GM10266 (cell line): Measurements from ENCODE around the gene ERC1.

Experiments used
- DNase-seq: peaks from one replicate; pipeline ENCODE4 v3.0.0; 2012; ENCODE audit errors: extremely low spot score
- TF ChIP-seq, protein P1 (sequence below): IDR thresholded peaks from 2 replicates; pipeline ENCODE4 v1.5.1; 2012; ENCODE audit warnings: mild to moderate bottlenecking, low read depth; ENCODE audit not compliant: control insufficient read depth, insufficient read depth; ENCODE audit errors: missing control alignments

Gene ERC1

DNA sequence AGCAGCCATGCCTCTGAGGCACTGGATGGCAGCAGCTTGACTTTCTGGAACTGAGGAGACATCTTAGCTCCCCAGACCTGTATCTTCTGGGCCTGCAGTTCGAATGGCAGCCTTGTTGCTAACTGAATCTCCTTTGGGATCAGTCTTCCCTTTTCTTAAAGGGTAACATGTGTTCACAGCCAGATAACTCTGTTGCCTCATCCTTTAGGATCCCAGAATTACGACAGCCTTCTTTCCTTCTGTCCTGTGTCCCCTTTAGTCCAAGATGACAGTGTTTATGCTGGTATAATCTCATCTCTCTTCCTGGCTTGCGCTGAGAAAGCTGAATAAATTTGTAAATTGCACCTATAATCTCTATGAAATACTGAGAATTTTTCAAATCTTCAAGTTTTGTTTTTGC lies 9.1 kb upstream of the ERC1 start:
- TF ChIP-seq, protein P1, sequence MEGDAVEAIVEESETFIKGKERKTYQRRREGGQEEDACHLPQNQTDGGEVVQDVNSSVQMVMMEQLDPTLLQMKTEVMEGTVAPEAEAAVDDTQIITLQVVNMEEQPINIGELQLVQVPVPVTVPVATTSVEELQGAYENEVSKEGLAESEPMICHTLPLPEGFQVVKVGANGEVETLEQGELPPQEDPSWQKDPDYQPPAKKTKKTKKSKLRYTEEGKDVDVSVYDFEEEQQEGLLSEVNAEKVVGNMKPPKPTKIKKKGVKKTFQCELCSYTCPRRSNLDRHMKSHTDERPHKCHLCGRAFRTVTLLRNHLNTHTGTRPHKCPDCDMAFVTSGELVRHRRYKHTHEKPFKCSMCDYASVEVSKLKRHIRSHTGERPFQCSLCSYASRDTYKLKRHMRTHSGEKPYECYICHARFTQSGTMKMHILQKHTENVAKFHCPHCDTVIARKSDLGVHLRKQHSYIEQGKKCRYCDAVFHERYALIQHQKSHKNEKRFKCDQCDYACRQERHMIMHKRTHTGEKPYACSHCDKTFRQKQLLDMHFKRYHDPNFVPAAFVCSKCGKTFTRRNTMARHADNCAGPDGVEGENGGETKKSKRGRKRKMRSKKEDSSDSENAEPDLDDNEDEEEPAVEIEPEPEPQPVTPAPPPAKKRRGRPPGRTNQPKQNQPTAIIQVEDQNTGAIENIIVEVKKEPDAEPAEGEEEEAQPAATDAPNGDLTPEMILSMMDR, result no peak
- DNase-seq, result no peak

DNA sequence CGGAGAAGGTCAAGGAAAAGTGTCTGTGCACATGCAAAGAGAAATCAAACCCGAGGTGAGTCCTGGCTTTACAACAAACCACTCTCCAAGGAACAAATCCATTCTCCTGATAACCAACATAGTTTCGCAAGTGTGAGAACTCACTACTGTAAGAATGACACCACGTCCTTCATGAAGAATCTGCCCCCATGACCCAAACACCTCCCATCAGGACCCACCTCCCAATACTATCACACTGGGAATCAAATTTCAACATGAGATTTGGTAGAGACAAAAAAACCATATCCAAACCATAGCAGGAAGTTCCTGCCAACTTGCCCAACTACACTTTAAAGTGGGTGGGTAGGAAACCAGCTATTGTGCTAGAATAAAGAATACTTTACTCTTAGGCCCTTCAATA lies 2.4 kb upstream of the ERC1 start:
- TF ChIP-seq, protein P1, result no peak
- no peak for DNase-seq

DNA sequence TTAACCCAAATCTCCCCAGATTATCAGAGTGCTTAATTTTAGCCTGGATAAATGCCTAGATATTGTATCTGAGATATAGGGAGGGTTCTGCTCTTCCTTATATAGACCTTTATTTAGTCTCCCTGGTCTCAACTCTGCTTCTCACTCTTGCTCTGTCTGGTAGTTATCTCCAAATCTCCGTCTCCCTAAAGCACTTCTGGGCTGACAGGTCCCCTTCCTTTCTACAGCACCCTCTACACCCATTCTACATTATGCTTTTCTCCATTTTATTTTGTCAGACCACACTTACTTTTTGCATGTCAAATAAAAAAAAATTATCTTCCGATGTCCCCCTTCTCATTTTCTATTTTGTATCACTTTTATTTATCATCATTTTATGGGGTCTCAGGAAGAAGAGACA lies 2.0 kb upstream of the ERC1 start:
- DNase-seq, result no peak

DNA sequence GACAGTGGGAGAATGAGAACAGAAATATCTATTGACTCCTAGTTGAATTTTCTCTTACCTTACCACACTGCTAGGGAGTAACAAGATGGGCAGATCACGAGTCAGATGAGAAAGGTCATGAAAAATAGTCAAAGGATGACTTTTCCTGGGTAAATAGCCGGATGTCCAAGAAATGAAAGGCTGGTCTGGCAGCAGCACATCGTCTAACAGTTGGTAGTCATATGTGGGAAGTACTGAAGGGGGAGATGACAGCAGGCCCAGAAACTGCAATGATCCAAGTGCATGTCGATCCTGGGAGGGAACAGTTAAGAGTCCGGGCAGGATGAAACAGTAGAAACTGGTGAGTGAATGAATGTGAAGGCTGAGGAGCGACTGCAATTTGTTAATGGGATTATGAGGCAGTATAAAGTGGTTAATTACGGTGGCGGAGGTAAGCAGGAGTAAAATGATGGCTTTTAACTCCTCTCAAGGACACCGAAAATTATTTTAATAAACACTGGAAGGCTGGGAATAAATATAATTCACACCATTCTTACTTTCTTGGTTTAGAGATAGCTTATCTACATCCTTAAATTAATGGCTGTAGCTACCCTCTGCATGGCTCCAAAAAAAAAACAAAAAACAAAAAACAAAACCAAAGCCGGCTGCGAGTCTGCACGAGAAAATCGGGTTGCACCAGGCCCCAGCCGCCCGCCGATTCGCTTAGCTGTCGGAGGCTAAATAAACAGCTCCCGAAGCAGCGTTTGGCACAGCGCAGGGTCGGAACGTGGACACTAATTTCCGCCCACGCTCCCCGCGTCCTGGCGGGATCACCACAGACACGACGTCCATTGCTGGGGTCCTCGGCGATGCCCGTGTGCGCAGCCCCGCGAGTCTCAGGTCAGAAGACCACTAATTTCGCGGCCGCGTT lies 1.0 kb upstream of the ERC1 start:
- TF ChIP-seq, protein P1, result no peak
- peak; percentile 54 for DNase-seq

More for the DNA sequence above, 2.0 kb upstream of the ERC1 start:
- TF ChIP-seq, protein P1, result no peak

DNA sequence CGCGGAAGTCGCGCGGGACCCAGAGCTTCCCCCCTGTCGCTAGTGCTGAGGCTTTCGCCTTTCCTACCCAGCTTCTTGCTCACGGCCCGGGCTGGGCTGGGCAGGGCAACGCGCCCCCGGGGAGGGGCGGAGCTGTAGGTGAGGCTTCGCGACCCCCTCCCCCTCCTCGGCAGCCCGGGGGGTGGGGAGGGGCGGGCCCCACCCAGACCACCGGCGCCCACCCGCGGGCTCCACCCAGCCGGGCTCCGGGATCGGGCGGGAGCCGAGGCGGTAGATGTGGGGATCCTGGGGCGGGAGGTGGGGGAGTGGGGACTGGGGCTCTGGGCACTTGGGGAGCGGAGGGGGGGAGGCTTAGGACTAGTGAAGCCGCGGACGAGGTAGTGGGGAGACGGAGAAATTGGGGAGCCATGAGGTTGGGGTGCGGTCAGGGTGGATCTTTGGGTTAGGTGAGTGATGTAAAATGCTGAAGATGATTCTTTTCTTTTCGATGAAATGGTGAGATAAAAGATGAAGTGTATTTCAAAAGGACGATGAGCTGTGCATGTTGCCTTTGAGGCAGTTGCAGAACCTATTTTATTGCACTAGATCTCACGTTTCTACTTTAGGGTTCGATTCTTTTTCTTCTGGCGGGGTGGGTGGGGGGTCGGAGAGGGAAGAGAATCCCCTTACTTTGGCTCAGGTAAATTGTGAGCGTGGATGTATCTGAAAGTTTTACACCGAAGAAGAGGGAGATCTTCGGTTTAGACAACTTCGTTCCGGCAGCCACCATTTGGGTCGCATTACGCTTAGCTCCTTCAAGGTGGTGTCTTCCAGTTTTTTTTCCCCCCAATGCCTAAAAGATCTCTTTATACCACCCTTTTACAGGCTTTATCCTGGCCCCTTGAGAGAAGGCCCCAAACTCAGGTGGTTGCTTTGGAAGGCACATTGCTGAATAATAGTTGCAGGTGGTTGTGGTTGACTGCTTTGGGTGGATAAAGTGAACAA lies 619 bp downstream of the ERC1 start:
- TF ChIP-seq, protein P1, result no peak
- DNase-seq, result no peak

DNA sequence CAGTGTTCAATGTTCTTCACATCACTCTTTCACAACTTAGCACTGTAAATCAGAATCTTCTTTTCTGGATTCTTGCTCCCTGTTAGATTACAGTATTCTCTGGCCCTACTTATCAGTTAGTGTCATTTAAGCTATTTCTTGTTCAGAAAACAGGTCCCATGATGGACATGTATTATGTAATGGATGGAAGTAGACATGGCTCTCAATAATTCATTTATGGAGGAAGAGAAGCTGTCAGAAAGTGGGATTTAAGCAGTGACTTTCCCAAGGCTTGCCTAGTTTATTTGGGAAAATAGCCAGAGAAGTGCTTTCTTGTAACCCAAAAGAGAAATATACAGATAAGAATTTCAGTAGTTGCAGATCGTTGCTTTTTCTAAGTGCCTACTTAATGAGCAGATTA lies 1.6 kb downstream of the ERC1 start:
- TF ChIP-seq, protein P1, result no peak
- no peak for DNase-seq
